ENCODE results near the gene NR5A1. TPM values are rescaled to one million over a fixed set of nuclear protein-coding genes. Genes with fewer than 3 reads are reported as not detected.

Gene NR5A1
- total RNA-seq, 1 experiment from 2014 or later = 0.64 TPM

DNA sequence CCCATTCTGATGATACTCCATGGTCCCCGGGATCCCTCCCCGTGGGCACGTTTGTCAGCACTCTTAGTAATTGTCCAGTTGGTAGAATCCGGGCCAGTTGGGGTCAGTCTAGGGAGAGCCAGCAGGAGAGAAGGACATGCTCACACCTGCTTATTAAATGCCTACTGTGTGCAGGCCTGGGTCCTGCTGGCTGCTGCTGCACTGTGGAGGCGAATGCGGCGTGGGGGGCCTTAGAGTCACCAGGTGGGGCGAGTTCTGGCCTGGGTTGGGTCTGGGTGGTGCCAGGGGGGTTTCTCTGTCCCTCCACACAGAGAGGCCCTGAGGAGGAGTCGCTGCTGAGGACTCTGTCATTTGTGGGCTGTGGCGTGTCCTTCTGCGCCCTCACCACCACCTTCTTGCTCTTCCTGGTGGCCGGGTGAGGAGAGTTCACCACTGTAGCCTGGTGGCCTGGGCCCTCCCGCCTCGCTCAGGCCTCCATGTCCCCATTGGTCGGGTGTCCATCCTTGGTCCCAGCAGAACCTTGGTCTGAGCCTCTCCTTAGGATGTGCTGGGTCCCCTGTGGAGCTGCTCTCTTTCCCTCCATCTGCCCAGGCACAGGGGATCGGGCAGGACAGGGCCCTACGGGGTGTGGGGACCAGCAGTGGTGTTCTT is 39.7 kb downstream of the NR5A1 start:
- H3K4me2 ChIP-seq (ENCODE audit: low read length) = no peak overlapping the region
- H3K27me3 ChIP-seq (ENCODE audit: insufficient read depth, low read length) = no peaks in the 10 kb centered on the region
- H3K4me3 ChIP-seq (replicated peaks in 1 of 2; ENCODE audit: low read depth in 1 of 2, low read length in 2 of 2) = no peak overlapping the region
- no peak for ATAC-seq
- H3K4me1 ChIP-seq (ENCODE audit: control insufficient read depth in 1 of 2, insufficient read depth in 2 of 2, low read length in 2 of 2) = peaks cover 0 to 3% of the 10 kb centered on the region in 2 experiments; a peak in 1 of 4 replicates
- no peaks in the 10 kb centered on the region for H3K9me3 ChIP-seq (ENCODE audit: control insufficient read depth in 1 of 2, insufficient read depth in 1 of 2, low read depth in 1 of 2, low read length in 2 of 2)
- no TSS peak for BruUV-seq (replicated peaks)
- TF ChIP-seq SIN3A (IDR thresholded peaks at IDR 0.05; ENCODE audit: low read depth) = no peak
- CTCF ChIA-PET = no interaction called here
- no peak overlapping the region for H3K9ac ChIP-seq (ENCODE audit: low read length)
- H3K36me3 ChIP-seq (ENCODE audit: control insufficient read depth in 1 of 2, insufficient read depth in 2 of 2, low read length in 2 of 2) = no peaks in the 10 kb centered on the region
- no peaks in the 10 kb centered on the region for H3K79me2 ChIP-seq (ENCODE audit: insufficient read depth, low read length)
- RAD21 ChIA-PET (ENCODE audit: low non-redundant PET in 1 of 2, low total read pairs in 2 of 2, uncharacterized antibody in 2 of 2, unreplicated experiment in 2 of 2) = no interaction called here
- H4K20me1 ChIP-seq (ENCODE audit: insufficient read depth) = no peaks in the 10 kb centered on the region
- no peak overlapping the region for H3K27ac ChIP-seq (ENCODE audit: low read depth, low read length)
- H3K9me2 ChIP-seq (ENCODE audit: insufficient read depth) = no peaks in the 10 kb centered on the region
- POLR2A ChIA-PET = no interaction called here
- intact Hi-C loops (cut with micrococcal nuclease) = no loop called here
- DNase-seq (ENCODE audit: low read depth, low spot score) = no peak
- H2AFZ ChIP-seq (ENCODE audit: low read depth, low read length, poor library complexity, severe bottlenecking) = no peak overlapping the region

DNA sequence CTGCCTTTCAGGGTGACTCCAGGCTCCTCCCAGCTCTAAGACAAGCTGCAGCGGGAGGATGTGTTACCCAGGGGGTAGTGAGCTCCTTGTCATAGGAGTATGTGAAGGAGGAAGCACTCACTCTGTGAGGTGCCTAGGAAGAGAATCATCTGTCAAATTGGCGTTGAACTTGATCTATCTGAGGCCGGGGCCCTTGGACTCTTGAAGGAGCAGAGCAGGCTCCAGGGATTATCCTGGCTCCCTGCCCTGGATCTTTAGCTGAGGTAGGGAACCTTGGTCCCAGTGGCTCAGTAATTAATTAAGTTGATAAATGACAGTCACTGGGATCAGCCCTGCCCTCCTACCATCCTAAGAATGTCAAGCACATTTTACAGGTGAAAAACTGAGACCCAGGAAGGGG is 41.5 kb downstream of the NR5A1 start:
- RAD21 ChIA-PET (ENCODE audit: low non-redundant PET in 1 of 2, low total read pairs in 2 of 2, uncharacterized antibody in 2 of 2, unreplicated experiment in 2 of 2) = no interaction called here
- DNase-seq (ENCODE audit: low read depth, low spot score) (no peak), ATAC-seq (no peak)
- Histone ChIP-seq H3K9ac (ENCODE audit: low read length) (no peak overlapping the region), H2AFZ (ENCODE audit: low read depth, low read length, poor library complexity, severe bottlenecking) (no peak overlapping the region), H3K79me2 (ENCODE audit: insufficient read depth, low read length) (no peaks in the 10 kb centered on the region), H4K20me1 (ENCODE audit: insufficient read depth) (no peaks in the 10 kb centered on the region), H3K36me3 (ENCODE audit: control insufficient read depth in 1 of 2, insufficient read depth in 2 of 2, low read length in 2 of 2) (no peaks in the 10 kb centered on the region), H3K4me3 (replicated peaks in 1 of 2; ENCODE audit: low read depth in 1 of 2, low read length in 2 of 2) (no peak overlapping the region), H3K9me3 (ENCODE audit: control insufficient read depth in 1 of 2, insufficient read depth in 1 of 2, low read depth in 1 of 2, low read length in 2 of 2) (no peaks in the 10 kb centered on the region), H3K27me3 (ENCODE audit: insufficient read depth, low read length) (no peaks in the 10 kb centered on the region), H3K27ac (ENCODE audit: low read depth, low read length) (no peak overlapping the region), H3K9me2 (ENCODE audit: insufficient read depth) (no peaks in the 10 kb centered on the region), H3K4me2 (ENCODE audit: low read length) (no peak overlapping the region), H3K4me1 (ENCODE audit: control insufficient read depth in 1 of 2, insufficient read depth in 2 of 2, low read length in 2 of 2) (peaks cover 0 to 3% of the 10 kb centered on the region in 2 experiments; a peak in 1 of 4 replicates)
- POLR2A ChIA-PET = interaction anchor here (0.6 kb wide), 1 partner anchor 12 kb away, joined by 3 read pairs; no protein-coding TSS in a partner anchor
- BruUV-seq (replicated peaks) = no TSS peak
- CTCF ChIA-PET = no interaction called here
- intact Hi-C loops (cut with micrococcal nuclease) = no loop called here
- TF ChIP-seq SP1 (IDR thresholded peaks at IDR 0.05; ENCODE audit: low read depth) (no peak), ZNF274 (IDR thresholded peaks at IDR 0.05; ENCODE audit: low read depth, low read length) (no peak), SIN3A (IDR thresholded peaks at IDR 0.05; ENCODE audit: low read depth) (no peak), YY1 (IDR thresholded peaks at IDR 0.05; ENCODE audit: extremely low read depth, insufficient replicate concordance, low read depth, low read length) (no peak), EGR1 (IDR thresholded peaks at IDR 0.05; ENCODE audit: low read depth) (no peak), TCF7L2 (IDR thresholded peaks at IDR 0.05; ENCODE audit: borderline replicate concordance, extremely low read depth, insufficient read depth, insufficient read length) (no peak), CBX3 (IDR thresholded peaks at IDR 0.05; ENCODE audit: low read depth) (no peak), EZH2 (IDR thresholded peaks at IDR 0.05) (no peak), SRF (IDR thresholded peaks at IDR 0.05; ENCODE audit: low read depth) (no peak), CEBPB (IDR thresholded peaks at IDR 0.05; ENCODE audit: low read depth) (no peak), RAD21 (IDR thresholded peaks at IDR 0.05; ENCODE audit: low read depth) (no peak), EZH2phosphoT487 (IDR thresholded peaks at IDR 0.05; ENCODE audit: borderline replicate concordance) (no peak)
- TF ChIP-seq, protein P1, sequence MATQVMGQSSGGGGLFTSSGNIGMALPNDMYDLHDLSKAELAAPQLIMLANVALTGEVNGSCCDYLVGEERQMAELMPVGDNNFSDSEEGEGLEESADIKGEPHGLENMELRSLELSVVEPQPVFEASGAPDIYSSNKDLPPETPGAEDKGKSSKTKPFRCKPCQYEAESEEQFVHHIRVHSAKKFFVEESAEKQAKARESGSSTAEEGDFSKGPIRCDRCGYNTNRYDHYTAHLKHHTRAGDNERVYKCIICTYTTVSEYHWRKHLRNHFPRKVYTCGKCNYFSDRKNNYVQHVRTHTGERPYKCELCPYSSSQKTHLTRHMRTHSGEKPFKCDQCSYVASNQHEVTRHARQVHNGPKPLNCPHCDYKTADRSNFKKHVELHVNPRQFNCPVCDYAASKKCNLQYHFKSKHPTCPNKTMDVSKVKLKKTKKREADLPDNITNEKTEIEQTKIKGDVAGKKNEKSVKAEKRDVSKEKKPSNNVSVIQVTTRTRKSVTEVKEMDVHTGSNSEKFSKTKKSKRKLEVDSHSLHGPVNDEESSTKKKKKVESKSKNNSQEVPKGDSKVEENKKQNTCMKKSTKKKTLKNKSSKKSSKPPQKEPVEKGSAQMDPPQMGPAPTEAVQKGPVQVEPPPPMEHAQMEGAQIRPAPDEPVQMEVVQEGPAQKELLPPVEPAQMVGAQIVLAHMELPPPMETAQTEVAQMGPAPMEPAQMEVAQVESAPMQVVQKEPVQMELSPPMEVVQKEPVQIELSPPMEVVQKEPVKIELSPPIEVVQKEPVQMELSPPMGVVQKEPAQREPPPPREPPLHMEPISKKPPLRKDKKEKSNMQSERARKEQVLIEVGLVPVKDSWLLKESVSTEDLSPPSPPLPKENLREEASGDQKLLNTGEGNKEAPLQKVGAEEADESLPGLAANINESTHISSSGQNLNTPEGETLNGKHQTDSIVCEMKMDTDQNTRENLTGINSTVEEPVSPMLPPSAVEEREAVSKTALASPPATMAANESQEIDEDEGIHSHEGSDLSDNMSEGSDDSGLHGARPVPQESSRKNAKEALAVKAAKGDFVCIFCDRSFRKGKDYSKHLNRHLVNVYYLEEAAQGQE (IDR thresholded peaks at IDR 0.05; ENCODE audit: low read depth) = no peak
- TF ChIP-seq, protein P2, sequence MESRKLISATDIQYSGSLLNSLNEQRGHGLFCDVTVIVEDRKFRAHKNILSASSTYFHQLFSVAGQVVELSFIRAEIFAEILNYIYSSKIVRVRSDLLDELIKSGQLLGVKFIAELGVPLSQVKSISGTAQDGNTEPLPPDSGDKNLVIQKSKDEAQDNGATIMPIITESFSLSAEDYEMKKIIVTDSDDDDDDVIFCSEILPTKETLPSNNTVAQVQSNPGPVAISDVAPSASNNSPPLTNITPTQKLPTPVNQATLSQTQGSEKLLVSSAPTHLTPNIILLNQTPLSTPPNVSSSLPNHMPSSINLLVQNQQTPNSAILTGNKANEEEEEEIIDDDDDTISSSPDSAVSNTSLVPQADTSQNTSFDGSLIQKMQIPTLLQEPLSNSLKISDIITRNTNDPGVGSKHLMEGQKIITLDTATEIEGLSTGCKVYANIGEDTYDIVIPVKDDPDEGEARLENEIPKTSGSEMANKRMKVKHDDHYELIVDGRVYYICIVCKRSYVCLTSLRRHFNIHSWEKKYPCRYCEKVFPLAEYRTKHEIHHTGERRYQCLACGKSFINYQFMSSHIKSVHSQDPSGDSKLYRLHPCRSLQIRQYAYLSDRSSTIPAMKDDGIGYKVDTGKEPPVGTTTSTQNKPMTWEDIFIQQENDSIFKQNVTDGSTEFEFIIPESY (IDR thresholded peaks at IDR 0.05; ENCODE audit: extremely low read depth, insufficient replicate concordance, low read length) = no peak
- TF ChIP-seq, protein P3, sequence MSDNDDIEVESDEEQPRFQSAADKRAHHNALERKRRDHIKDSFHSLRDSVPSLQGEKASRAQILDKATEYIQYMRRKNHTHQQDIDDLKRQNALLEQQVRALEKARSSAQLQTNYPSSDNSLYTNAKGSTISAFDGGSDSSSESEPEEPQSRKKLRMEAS (IDR thresholded peaks at IDR 0.05) = no peak

Measured in HCT116 (cell line).